Endodermal cell (in vitro differentiated cells): Measurements from ENCODE around the gene PCNT. TPM values are rescaled to one million over a fixed set of nuclear protein-coding genes. Genes with fewer than 3 reads are reported as not detected.

Experiments used
- DNase-seq: peaks from one replicate; pipeline ENCODE4 v3.0.0-alpha.2; 2017
- H3K27ac ChIP-seq: 2 replicates; pipeline ENCODE4 v1.5.1; 2013; ENCODE audit warnings: mild to moderate bottlenecking, low read depth, low read length, moderate library complexity
- H3K27me3 ChIP-seq: 2 replicates; pipeline ENCODE4 v1.6.1; 2013; ENCODE audit warnings: mild to moderate bottlenecking, low read length, moderate library complexity; ENCODE audit not compliant: insufficient read depth, control insufficient read depth, poor library complexity, severe bottlenecking
- H3K36me3 ChIP-seq: 2 replicates; pipeline ENCODE4 v1.7.0; 2013; ENCODE audit warnings: mild to moderate bottlenecking, low read length, moderate library complexity; ENCODE audit not compliant: control insufficient read depth, insufficient read depth
- H3K4me1 ChIP-seq: one replicate; pipeline ENCODE4 v1.7.0; 2013; ENCODE audit warnings: low read length; ENCODE audit not compliant: control insufficient read depth, insufficient read depth
- H3K4me3 ChIP-seq: 2 replicates; pipeline ENCODE4 v1.5.1; 2013; ENCODE audit warnings: mild to moderate bottlenecking, low read length, moderate library complexity
- H3K9ac ChIP-seq: 2 replicates; pipeline ENCODE4 v1.6.1; 2013; ENCODE audit warnings: mild to moderate bottlenecking, low read length, moderate library complexity; ENCODE audit not compliant: poor library complexity, severe bottlenecking; ENCODE audit errors: extremely low read depth
- H3K9me3 ChIP-seq: 2 replicates; pipeline ENCODE4 v1.6.1; 2013; ENCODE audit warnings: mild to moderate bottlenecking, low read length, moderate library complexity; ENCODE audit not compliant: control insufficient read depth
- H3K27ac Mint-ChIP-seq: 2 replicates; pipeline ENCODE4 v1.8.0; 2020; ENCODE audit warnings: mixed read lengths
- H3K27me3 Mint-ChIP-seq: 2 replicates; pipeline ENCODE4 v1.8.0; 2021; ENCODE audit warnings: mild to moderate bottlenecking, mixed read lengths; ENCODE audit not compliant: insufficient read depth
- H3K36me3 Mint-ChIP-seq: 2 replicates; pipeline ENCODE4 v1.8.0; 2020; ENCODE audit warnings: low read depth, mixed read lengths
- H3K4me1 Mint-ChIP-seq: 2 replicates; pipeline ENCODE4 v1.8.0; 2020; ENCODE audit warnings: mixed read lengths
- H3K4me3 Mint-ChIP-seq: 2 replicates; pipeline ENCODE4 v1.8.0; 2020; ENCODE audit warnings: mild to moderate bottlenecking, moderate library complexity, mixed read lengths
- H3K9me3 Mint-ChIP-seq: 2 replicates; pipeline ENCODE4 v1.8.0; 2020; ENCODE audit warnings: mild to moderate bottlenecking, mixed read lengths
- CTCF ChIP-seq: fragments of 200-600 bp; sonication (generic); conservative IDR thresholded peaks from 2 replicates; pipeline ENCODE4 v1.5.0; 2021; ENCODE audit warnings: antibody characterized with exemption, mild to moderate bottlenecking
- WGBS, 2 experiments: methylation state at CpG; one replicate each; pipeline versions ENCODE4 v1.1.5 to v1.1.7; 2013; ENCODE audit warnings: missing lambda C conversion rate in 2 of 2, mixed read lengths in 1 of 2; ENCODE audit not compliant: insufficient coverage in 1 of 2, insufficient read length in 1 of 2; 5-methylcytosine and 5-hydroxymethylcytosine counted together
- total RNA-seq, 2 donors: library from RNA; stranded (reverse); fragmentation: NEBNext Ultra II Directional in 1 of 2; extraction: Animal tissue kit (Norgen Biotek cat#: 25700) in 1 of 2; gene quantifications; 2 replicates in 1 of 2; 3 replicates in 1 of 2; pipeline ENCODE4 v1.2.1, GENCODE V29; 2021

The PCNT gene
- total RNA-seq, 2 donors from 2014 or later: 40.1 to 40.7 TPM

GRCh38 chr21:46356005-46356338 lies 32.0 kb downstream of the PCNT start:
- no peaks in the 10 kb centered on the region for H3K4me1 Mint-ChIP-seq
- Histone ChIP-seq H3K36me3 (peaks cover 59% of the 10 kb centered on the region), H3K27ac (no peak overlapping the region), H3K9ac (no peak overlapping the region), H3K4me3 (no peak overlapping the region), H3K4me1 (no peaks in the 10 kb centered on the region), H3K9me3 (no peaks in the 10 kb centered on the region), H3K27me3 (no peaks in the 10 kb centered on the region)
- H3K9me3 Mint-ChIP-seq: no peaks in the 10 kb centered on the region
- no peak for TF ChIP-seq CTCF
- no peaks in the 10 kb centered on the region for H3K27me3 Mint-ChIP-seq
- 92 to 100% methylated on average over 2 to 13 of the region's 13 CpGs for WGBS, 2 experiments
- DNase-seq: no peak
- H3K36me3 Mint-ChIP-seq: peaks cover 58% of the 10 kb centered on the region
- no peak overlapping the region for H3K4me3 Mint-ChIP-seq
- no peak overlapping the region for H3K27ac Mint-ChIP-seq

- Mint-ChIP-seq H3K27me3 (no peaks in the 10 kb centered on the region), H3K4me3 (no peak overlapping the region), H3K36me3 (peaks cover 58% of the 10 kb centered on the region), H3K27ac (no peak overlapping the region), H3K4me1 (no peaks in the 10 kb centered on the region), H3K9me3 (no peaks in the 10 kb centered on the region)
- H3K36me3 ChIP-seq: peaks cover 59% of the 10 kb centered on the region
- TF ChIP-seq CTCF: no peak
- no peaks in the 10 kb centered on the region for H3K4me1 ChIP-seq
- H3K4me3 ChIP-seq: no peak overlapping the region
- DNase-seq: no peak
- H3K27me3 ChIP-seq: no peaks in the 10 kb centered on the region
- no peak overlapping the region for H3K27ac ChIP-seq
- 92 to 93% methylated on average over 18 to 23 of the region's 23 CpGs for WGBS, 2 experiments
- H3K9ac ChIP-seq: no peak overlapping the region
- no peaks in the 10 kb centered on the region for H3K9me3 ChIP-seq
These were observed 32.8 kb downstream of the PCNT start for GRCh38 chr21:46356494-46357334.

GRCh38 chr21:46357335-46357604 lies 33.3 kb downstream of the PCNT start:
- H3K27ac ChIP-seq: no peak overlapping the region
- H3K27me3 ChIP-seq: no peaks in the 10 kb centered on the region
- DNase-seq: no peak
- Mint-ChIP-seq H3K27me3 (no peaks in the 10 kb centered on the region), H3K36me3 (peaks cover 64% of the 10 kb centered on the region), H3K9me3 (no peaks in the 10 kb centered on the region), H3K27ac (no peak overlapping the region), H3K4me1 (no peaks in the 10 kb centered on the region), H3K4me3 (no peak overlapping the region)
- no peak overlapping the region for H3K4me3 ChIP-seq
- H3K9ac ChIP-seq: no peak overlapping the region
- no peaks in the 10 kb centered on the region for H3K4me1 ChIP-seq
- TF ChIP-seq CTCF: no peak
- peaks cover 58% of the 10 kb centered on the region for H3K36me3 ChIP-seq
- H3K9me3 ChIP-seq: no peaks in the 10 kb centered on the region
- 90 to 100% methylated on average over 4 of the region's 4 CpGs for WGBS, 2 experiments
